GM21390 (cell line): Measurements from ENCODE around the gene A4GALT.

Experiments
- ATAC-seq: cut with Tn5 transposase; IDR thresholded peaks from one replicate; pipeline ENCODE4 v1.9.1; 2021; ENCODE audit not compliant: unreplicated experiment

The A4GALT gene

DNA sequence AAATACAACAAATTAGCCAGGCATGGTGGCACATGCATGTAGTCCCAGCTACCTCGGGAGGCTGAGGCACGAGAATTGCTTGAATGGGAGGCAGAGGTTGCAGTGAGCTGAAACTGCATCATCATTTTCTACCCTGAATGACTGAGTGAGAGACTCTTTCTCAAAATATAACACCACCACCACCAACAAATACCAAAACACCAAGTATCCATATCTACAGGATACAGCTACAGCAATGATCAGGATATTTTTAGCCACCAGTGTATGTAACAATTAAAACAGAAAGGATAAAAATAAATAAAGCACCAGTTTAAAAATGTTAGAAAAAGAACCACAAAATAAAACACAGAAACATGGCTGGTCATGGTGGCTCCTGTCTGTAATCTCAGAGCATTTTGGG lies 13.2 kb downstream of the A4GALT start:
- no peak for ATAC-seq

DNA sequence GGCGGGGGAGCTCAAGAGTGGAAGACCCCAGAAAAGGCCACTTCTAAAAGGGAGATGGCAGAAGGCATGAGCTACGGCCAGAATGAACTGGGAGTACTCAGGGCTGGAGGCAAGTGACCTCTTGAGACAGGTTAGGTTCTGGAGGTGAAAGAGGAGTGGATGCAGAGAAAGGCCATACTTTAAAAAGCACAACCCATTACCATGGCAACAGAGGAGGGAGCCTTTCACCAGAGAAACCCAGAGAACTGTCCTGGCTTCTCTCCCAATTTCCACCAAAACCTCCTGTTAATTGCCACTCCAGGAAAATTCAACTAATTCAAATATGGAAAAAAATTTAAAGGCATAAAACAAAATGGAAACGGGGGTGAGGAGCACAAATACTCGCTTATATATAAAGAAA lies 15.8 kb downstream of the A4GALT start:
- ATAC-seq: no peak

DNA sequence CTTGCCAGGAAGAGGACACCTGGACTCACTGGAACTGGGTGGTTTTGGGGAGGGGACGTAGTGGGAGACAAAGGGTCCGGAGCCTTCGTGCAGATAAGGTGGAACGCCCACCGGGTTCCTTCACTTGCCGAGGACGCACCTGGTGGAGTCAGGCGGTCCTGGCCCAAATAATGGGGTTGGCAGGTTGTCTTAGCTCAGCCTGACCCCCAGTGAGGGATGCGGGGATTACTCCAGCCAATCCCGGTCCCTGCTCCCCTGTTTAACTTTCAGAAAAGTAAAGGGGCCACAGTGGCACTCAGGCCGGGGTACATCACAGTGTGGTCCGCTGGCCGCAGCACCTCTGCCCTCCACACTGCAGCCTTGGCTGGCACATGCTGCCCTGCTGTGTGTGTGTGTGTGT lies 18.0 kb downstream of the A4GALT start:
- ATAC-seq: no peak

DNA sequence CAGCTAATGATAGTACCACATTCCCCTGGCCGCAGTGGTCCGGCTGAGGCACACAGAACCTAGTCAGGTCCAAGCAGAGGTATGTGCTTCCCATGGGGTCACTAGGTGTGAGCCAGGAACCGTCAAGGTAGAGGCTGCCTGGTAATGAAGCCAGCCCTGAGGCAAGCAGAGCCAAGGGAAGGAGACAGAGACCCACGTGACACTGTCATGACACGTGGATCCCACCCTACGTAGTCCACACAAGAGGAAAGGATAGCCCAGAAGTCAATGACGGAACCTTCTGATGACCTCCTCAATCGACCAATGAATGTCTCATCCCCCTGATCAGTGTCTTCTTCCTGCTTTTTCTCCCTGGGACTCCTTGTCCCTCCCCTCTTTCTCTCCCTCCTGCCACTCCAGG lies 19.0 kb downstream of the A4GALT start:
- no peak for ATAC-seq

DNA sequence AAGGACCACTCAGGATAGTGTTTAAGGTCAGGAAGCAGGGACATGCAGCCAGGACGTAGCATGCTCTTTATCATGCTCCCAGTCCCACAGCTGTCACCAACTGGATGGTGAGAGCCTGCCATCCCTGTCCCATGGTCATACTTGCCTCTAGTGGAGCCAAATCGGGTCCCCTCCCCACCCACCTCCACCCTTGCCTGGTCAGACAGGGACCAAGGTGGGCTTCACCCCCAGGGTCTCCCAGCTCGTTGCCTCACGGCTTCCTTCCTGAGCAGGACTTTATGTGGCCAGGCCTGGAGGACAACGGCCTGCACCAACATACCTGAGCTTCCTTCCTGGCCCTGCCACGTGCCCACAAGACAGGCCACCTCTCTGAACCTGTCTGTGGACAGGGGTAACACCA lies 19.8 kb downstream of the A4GALT start:
- ATAC-seq: no peak

DNA sequence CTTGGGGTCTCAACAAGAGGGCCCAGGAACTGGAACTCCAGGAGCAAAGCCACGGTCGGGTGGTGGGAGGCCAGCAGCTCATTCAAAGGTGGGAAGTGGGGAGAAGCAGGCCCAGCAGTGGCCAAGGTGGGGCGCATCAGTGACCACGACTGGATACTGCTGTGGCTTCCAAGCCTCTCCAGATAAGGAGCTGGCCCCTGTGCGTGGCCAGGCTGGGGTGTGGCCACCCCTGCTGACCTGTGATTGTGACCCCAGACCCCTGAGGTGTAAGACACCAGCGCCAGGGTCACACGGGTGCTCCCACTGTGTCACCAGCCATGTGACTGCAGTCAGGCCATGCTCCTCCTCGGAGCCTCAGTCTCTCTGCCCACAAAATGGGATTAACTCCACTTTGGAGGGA lies 20.3 kb downstream of the A4GALT start:
- no peak for ATAC-seq

DNA sequence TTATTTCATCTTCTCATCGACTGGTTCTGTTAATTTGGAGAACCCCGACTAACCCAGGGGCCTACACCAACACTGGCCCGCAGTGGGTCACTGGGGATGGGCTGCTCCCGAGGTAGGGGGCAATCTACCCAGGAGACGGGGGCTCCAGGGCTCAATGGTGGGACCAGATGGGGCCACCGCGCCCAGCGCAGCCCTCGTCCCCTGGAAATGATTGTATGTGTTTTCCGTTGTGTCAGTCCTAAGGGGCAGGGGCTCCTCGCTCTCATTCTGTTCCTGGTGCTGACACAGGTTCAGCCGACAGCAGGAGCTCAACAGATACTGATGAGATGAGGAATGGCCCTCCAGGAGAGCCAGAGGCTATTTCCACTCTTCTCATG lies 20.7 kb downstream of the A4GALT start:
- ATAC-seq: no peak

DNA sequence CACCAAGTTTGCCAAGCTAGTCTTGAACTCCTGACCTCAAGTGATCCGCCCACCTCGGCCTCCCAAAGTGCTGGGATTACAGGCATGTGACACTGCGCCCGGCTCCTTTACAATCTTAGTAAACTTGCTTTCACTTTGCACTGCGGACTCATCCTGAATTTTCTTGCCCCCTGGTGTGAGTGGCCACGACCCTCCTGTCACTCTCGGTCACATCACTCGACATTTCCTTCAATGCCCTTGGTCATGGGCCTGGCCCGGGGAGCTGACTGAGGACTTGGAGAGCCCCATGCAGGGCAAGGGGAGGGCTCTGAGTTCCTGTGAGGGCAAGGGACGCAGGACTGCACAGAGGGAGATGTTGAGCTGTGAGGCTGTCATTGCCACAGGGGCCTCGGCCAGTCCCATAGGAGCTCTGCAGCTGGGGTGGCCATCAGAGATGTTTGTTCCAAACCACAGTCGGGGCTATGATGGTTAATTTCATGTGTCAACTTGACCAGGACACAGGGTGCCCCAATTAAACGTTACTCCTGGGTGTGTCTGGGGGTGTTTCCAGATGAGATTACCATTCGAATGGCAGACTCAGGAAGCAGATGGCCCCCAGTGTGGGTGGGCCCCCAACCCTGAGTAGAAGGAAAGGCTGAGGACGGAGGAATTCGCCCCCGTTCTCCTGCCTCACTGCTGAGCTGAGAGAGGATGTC lies 21.2 kb downstream of the A4GALT start:
- ATAC-seq: no peak

DNA sequence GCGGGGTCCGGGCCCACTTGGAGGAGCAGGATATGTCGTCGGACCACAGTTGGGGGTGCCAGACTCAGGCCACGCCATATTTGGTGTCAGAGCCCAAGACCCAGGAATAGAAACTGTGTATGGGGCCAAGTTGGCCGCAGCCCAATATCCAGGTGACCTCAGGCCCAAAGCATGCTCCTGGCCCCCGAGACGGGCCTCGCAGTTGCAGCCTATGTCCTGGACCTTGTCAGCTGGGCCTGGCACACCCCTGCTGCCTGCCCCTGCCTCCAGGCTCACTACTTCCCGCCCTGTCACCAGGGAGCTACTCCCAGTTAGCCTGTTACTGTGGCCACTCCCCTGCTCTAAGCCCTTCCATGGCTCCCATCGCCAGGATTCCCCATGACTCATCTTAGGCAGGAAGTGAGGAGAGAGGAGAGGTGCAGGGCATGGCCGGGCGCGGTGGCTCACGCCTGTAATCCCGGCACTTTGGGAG lies 23.1 kb downstream of the A4GALT start:
- ATAC-seq: no peak

DNA sequence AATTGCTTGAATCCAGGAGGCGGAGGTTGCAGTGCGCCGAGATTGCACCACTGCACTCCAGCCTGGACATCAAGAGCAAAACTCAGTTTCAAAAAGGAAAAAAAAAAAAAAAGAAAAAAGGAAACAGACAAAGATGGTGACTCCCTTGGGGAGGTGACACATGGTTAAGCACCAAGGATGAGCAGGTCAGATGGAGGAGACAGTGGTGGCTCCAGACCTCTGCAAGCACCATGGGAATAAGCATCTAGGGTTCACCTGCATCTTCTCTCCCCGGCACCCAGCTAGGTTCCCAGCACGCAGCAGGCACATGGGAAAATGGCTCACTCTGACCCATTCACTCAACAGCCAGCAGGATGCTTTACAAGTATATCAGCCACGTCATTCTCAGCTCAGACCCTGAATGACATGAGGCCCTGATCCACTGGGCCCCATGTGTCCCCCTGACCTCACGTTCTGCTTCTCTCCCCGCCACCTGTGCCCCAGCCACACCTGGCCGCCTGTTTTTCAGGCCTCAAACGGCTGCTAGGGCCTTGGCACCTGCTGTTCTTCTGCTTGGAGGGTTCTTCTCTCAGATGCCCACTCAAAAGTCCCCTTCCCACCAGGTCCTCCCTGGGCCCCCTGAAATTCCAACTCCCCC lies 24.2 kb downstream of the A4GALT start:
- ATAC-seq: no peak

DNA sequence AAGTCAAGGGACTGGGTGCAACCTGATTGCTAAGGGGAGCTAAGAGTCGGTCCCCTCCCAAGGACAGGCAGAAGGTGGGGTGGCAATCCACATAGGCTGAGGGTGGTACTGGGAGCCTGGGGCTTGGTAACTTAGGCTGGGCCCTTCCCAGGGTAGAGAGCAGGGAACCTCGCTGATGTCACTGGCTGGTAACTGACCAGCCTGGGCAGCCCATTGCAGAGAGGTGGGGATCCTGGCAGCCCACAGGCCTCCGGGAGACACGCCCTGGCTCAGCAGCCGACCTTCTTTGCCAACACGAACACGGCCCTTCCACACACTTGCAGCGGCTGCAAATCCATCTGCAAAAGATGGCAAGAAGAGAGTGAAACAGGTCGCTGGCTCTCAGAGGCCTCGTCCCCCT lies 25.4 kb downstream of the A4GALT start:
- ATAC-seq: no peak

DNA sequence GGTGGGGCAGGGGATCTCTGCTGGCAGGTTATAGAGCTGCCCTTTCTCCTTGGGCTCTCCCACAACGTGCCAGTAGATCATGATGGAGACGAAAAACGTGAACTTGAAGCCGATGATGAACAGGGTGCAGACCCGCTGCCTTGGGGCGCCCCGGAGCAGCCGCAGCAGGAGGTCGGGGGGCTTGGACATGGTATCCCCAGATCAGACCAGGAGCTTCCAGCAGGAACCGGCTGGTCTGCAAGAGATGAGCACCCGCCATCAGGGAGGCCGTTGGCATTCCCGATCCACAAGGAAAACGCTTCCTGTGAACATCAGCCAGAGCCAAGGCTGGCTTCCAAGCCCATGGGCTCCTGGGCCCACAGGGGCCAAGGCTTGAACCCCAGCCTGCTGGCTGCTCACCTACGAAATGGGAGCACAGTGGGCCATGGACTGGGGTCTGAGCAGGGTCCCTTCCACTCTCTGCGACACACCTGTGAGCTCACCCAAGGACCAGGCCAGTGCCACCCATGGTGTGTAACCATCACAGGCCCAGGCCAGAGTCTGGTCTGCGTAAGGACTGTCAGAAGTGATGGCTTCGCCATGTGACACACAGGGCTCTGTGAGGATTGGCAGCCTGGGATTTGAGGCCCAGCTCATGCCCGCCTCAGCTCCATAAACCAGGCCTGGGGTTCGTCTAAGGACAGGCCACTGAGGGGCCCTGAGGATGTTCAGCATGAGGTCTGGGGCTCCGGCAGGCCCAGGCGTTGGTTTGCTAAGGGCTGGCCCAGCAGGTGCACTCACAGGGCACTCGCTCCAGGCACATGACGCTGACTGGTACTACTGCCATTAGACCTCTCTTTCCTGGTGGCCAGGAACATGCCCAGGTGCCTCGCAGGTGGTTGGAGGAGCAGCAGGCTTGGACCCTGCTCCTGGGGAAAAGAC lies 26.6 kb downstream of the A4GALT start:
- no peak for ATAC-seq

DNA sequence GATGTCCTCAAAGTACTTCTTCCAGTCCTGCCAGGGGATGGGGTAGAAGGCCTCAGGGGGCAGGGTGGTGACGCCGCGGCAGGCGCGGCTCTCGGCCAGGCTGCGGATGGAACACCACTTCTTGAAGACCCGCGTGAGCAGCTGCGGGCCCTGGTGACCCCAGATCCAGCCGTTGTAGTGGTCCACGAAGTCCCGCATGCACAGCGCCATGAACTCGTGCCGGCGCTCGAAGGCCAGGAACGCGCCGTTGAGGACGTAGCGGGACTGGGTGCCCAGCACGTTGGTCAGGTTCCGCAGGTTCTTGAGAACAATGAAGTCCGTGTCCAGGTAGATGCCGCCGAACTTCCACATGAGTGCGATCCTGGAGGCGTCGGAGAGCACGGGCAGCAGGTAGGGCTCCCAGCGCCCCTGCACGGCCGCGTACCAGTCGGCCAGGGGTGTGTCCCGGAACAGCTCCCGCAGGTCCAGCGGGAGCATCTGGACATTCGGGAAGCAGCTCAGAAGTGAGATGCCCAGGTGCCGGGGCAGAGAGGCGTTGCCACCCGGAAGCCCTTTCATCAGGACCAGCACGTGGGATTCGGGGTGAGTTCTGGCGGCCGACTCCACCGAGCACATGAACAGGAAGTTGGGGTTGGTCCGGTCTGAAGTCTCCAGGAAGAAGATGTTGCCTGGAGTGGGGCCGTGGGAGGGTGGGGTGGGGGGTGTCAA lies 27.5 kb downstream of the A4GALT start:
- ATAC-seq: no peak

DNA sequence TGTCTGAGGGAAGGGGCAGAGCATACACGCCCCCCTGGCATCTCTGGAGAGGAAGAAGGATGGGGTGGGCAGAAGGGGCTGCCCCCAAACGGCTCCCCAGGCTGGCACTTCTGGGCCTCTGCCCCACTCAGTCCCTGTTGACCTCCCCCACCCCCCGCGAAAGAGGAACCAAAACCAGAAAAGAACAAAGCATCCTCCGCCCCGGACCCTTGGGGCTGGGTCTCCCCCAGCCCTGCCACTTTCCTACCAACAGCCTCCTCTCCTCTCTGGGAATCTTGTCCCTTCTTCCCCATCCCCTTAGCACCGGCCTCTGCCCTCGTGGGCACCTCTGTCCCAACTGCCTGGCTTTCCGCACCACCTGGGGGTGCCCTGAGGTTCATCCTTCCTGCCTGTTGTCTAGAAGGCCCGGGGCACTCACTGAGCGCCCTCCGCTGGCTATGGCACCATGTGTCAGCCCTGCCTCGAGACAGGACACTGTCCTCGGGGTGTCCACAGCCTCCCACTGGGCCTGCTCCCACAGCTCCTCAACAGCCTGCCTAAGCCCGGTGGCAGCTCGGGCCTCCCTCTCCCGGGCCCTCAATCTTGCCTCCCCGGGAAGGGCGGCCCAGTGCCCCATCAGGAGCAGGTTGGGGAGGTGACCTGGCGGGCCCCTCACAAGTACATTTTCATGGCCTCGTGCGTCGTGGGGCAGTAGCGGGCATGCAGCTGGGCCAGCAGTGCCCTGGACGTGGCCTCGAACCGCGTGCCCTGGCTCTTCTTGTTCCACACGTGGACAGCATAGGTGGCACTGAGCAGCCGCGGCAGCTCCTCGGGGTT lies 28.2 kb downstream of the A4GALT start:
- no peak for ATAC-seq

DNA sequence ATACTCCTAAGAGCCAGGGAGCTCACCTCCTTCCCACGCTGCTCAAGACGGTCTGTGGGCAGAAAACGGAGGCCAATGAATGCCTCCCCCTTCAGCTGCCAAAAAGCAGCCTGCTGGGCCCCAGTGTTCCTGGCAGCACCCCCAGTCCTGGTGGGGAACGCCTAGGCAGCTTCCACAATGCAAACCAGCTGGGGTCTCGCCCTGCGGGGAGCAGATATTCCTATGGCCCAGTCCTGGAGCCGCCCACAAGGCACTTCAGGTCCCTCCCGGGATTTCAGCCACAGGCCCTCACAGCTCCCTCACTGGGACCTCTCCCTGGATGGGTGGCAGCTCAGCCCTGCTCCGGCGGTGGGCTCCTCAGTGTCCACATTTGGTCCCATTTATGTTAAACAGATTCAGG lies 29.2 kb downstream of the A4GALT start:
- ATAC-seq: no peak

DNA sequence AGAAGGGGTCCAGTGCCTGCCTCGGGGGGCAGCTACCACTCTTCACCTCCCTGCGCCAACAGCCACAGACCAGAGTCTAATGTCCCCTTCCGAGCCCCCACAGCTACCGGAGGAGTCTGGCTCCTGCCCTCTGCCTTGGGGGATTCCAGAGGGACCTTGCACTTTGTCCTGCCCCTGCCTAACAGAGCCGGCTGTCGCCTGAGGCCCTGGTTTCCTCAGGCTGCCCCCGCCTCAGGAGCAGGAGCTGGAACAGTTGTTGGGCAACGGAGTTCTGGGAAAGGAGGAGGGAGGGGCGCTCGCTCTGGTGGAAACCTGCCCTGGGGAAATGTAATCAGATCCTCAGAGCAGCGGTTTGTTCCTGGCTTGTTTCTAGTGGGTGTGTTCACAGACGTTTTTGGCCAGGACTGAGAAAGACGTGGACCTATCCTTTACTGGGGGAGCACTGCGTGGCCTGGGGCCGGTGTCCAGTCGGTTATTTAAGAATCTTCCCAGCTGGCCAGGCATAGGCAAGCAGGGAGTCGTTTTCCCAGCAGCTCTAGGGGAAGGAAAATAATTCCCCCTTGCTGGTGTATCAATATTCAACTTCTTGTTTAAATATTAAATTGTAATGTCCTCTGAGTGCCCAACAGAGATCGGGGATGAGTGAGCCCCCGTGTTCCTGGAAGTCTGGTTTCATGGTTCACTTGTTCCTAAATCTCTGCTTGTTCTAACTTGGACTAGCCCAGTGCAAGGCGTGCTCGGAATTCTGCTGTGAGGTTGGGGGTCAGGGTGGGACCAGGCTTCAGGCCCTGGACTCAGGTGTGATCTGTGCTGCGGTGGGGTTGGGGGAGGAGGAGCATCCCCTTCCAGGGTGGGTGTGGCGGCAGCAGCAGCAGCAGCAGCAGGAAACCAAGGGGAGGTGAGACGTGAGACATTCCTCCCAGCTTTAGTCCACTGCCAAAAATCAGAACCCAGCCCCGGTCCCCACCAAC lies 32.1 kb downstream of the A4GALT start:
- ATAC-seq: no peak

DNA sequence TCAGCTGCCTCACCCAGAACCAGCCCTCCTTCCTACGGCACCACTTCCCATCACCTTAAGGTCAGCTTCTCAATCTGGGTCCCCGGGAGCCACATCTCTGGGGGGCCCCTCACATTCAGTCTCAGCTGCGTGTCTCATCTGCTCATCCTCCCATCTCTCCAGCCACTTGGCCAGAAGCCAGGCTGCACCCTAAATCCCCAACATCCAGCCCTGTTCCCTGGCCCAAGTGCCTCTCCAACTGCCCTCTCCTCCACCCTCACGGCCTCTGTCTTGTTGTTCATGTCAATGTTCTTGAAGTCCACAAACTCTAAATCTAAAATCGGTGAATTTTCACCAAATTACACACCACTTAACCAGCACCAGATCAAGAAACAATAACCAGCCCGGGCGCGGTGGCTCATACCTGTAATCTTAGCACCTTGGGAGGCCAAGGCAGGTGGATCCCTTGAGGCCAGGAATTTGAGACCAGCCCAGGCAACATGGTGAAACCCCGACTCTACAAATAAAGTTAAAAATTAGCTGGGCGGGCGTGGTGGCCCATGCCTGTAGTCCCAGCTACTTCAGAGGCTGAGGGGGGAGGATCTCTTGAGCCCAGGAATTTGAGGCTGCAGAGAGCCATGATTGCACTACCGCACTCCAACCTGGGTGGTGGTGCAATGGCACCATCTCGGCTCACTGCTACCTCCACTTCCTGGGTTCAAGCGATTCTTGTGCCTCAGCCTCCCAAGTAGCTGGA lies 33.7 kb downstream of the A4GALT start:
- ATAC-seq: no peak

DNA sequence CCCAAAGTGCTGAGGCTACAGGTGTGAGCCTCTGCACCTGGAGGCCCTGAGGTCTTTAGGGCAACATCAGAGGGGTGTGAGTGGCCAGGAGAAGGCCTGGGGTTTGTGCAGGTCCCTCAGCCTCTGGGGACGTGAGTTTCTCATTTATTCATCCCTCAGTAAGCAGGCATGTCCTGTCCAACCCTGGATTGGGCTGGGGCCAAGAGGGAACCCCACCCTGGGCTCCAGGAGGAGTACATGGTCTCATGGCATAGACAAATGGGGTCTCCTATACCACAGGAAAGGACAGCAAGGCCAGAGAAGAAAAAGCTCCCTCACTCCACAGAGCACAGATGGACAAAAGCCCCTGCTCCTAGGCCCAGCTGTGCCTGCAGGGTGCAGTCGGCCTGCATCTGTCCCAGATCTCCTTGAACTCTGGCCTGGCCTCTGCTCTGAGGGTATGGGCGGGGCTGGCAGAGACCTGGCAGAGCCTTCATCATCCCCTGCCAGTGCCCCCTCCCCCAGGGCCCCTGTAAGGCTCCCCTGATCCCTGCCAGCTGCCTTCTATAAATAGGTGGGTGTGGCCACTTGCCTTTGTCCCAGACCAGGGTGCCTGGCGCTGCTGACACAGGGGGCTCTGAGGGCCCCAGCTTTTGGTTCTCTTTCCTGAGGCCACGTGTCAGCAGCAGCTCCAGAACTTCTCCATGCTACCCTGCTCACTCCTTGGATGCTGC lies 34.6 kb downstream of the A4GALT start:
- no peak for ATAC-seq
